Measurements from ENCODE around the gene GPD1L. TPM values are rescaled to one million over a fixed set of nuclear protein-coding genes. Genes with fewer than 3 reads are reported as not detected.
"Not testable (repeated sequence)": the region's sequence is repeated elsewhere in the genome, so short reads cannot be mapped to it uniquely, and the experiment has no call there.

GPD1L gene
- total RNA-seq, 1 experiment from 2014 or later: 12.1 TPM

DNA sequence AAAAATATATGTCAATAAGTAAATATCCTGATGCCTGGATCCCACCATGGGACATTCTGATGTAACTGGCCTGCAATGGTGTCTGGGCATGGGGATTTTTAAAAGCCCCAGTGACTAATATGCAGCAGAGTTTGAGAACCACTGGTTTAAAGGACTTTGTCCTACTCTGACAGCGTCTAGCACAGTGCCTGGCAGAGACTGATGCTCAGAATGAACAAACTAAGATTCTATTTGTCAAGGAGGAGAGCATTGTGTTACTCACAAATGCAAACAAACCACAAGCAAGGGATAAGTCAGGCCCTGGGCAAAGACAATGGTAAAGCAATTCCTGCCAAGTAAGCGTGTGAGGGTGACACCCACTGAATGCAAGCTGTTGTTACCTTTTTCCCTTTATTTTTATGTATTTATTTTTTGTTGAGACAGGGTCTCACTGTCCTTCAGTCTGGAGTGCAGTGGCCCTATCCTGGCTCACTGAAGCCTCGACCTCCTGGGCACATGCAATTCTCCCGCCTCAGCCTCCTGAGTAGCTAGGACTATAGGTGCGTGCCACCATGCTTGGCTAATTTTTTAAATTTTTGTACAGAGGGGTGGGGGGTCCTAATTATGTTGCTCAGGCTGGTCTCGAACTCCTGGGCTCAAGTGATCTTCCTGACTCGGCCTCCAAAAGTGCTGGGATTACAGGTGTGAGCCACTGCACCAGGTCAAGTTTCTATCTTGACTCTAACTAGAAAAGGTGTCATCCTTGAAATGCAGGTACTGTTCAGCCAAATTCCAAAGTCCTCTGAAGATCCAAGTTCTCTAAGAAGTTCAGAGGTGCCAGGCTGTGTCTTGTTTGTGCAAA lies 909 bp upstream of the GPD1L start:
- peak; percentile 34 for DNase-seq (ENCODE audit: extremely low read depth, low read depth)

DNA sequence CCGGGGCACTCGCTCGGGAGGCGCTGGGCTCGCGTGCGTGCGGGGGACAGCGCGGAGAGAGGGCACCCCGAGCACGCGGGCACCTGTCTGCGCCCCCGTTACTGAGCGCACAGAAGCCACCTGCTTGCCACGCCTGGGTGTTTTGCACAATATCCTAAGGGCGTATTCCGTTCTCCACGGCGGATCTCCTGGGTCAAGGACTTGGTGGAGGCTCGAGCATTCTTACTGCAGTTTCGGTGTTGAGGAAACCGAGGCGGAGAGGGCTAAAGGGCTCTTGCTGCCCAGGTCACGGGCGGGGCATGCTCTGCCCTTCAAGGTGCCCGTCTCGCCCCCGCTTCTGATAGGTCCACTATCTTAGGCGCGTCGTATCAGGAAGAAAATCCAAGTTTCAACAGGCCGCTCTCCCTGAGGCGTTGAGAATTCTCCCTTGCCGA lies 526 bp downstream of the GPD1L start:
- no peak for DNase-seq (ENCODE audit: extremely low read depth, low read depth)

GRCh38 chr3:32108224-32108623 lies 1.8 kb downstream of the GPD1L start:
- not testable (repeated sequence) for DNase-seq (ENCODE audit: extremely low read depth, low read depth)

GRCh38 chr3:32109256-32109655 lies 2.8 kb downstream of the GPD1L start:
- DNase-seq (ENCODE audit: extremely low read depth, low read depth): no peak

DNA sequence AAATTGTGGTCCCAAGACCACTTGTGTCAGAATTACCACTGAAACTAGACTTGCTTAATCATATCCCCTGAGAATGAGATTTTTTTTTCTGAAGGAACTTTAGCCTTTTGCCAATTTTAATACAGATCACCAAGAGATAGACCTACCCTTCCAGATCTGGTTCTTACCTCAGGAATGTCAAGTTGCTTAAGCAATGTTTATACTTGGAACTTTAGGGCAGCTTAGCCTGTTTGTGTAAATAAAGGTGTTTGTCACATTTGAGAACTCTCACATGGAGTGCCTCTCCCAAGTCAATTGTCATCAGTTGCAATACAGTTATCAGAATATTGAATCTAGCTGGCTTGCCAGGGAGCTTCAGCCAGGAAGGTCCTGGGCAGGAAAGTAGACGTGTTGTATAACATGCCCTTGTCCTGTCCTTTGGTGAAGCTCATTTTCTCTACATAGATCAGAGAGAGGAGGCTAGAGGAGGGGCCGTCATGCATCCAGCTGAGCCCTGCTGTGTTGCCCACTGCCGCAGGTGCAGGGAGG lies 3.9 kb downstream of the GPD1L start:
- no peak for DNase-seq (ENCODE audit: extremely low read depth, low read depth)

- DNase-seq (ENCODE audit: extremely low read depth, low read depth): no peak
Observed at GRCh38 chr3:32111560-32111959, 5.1 kb downstream of the GPD1L start.

DNA sequence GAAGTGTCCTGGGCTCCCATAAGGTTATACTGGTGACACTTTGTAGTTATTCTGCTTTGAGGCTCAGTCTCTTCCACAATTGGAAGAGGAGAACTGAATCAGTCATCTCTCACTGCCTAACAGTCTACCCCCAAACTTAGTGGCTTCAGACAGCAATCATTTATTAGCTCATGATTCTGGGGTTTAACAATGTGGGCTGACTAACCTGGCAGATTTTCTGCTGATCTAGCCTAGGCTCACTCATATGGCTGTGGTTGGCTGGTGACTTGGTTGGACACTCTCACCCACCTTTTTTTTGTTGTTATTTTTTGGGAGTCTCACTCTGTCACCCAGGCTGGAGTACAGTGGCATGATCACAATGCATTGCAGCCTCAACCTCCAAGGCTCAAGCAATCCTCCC lies 7.1 kb downstream of the GPD1L start:
- DNase-seq (ENCODE audit: extremely low read depth, low read depth): no peak

GRCh38 chr3:32113981-32114545 lies 7.6 kb downstream of the GPD1L start:
- no peak for DNase-seq (ENCODE audit: extremely low read depth, low read depth)

- DNase-seq (ENCODE audit: extremely low read depth, low read depth): not testable (repeated sequence)
Observed at GRCh38 chr3:32114546-32115386, 8.3 kb downstream of the GPD1L start.

DNA sequence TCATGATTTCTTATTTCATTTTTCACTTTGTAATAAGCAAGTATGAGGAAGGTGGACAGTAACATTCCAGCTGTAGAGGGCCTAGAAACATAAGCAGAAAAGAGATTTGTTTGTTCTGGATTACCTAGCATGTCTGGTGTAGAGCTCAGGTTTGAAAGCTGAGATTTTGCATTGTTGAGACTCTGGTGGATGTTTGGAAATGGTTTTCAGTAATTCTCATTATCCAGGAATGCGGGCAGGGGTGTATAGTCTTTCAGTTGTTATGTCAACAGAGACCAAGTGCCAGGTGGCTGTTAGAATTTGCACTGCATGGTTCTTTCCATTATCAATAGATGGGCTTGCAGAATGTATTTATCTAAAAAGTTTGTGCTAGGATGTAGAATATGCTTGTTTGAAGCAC lies 10.9 kb downstream of the GPD1L start:
- DNase-seq (ENCODE audit: extremely low read depth, low read depth): no peak

DNA sequence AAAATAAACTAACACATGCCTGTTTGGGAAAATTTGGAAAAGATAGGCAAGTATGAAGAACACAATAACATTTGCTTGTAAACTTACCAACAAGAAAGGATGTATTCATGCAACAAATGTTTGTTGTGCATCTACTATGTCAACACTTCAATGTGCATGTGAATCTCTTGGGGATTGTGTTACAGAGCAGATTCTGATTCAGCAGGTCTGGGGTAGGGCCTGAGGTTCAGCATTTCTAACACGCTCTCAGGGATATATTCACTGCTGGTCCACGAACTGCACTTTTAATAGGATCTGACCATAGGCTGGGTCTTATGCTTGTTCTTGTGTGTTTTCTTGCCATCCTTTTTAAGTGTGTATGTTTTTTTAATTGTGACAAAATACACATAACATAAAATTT lies 11.8 kb downstream of the GPD1L start:
- DNase-seq (ENCODE audit: extremely low read depth, low read depth): no peak

GRCh38 chr3:32120471-32120870 lies 14.1 kb downstream of the GPD1L start:
- DNase-seq (ENCODE audit: extremely low read depth, low read depth): no peak

DNA sequence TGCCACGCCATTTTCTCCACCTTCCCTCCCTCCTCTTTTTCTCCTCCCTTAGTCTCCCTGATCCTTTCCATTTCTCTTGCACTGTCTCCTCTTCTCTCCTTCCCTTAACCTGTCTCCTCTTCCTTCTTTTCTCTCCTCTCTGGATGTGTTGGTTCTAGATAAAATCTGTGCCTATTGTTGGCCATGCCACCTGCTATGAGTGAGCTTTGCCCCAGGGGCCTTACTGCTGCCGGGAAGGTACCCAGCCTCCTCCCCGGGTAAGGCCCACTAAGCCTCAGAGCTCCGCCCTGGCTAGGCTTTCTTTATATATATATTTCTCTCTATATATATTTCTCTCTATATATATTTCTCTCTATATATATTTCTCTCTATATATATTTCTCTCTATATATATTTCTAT lies 14.7 kb downstream of the GPD1L start:
- DNase-seq (ENCODE audit: extremely low read depth, low read depth): no peak

- DNase-seq (ENCODE audit: extremely low read depth, low read depth): no peak
Observed at GRCh38 chr3:32123620-32124019, 17.2 kb downstream of the GPD1L start.

GRCh38 chr3:32125012-32125411 lies 18.6 kb downstream of the GPD1L start:
- DNase-seq (ENCODE audit: extremely low read depth, low read depth): no peak

DNA sequence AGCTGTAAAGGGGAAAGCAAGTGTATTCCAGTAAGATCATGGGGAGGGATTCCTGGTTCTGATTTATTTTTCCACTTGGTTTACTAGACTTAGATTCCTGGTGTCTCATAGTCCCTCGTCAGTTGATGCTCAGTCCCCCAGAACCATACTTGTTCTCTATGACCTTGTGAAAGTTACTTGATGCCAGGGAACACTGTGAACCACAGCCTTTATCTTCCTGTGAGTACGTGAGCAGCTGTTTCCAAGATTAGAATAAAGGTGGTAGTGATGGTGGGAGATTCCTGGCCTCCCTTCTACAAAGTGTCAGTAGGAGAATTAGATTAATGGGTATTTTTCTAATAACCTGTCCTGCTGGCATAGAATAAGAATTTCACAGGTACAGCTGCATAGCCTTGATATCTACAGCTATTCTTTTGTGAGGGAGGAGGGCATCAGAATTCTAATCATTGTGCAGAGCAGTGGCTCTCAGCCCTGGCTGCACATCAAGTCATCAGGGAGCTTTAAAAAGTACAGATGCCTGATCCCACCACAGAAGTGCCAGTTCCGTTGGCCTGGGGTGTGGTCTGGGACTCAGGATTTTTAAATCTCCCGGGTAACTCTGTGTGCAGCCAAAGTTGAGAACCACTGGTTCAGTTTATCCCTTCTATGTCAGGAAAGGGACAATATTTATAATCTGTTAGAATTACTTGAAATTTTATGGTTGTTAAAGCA lies 20.0 kb downstream of the GPD1L start:
- no peak for DNase-seq (ENCODE audit: extremely low read depth, low read depth)

GRCh38 chr3:32127219-32127826 lies 20.9 kb downstream of the GPD1L start:
- DNase-seq (ENCODE audit: extremely low read depth, low read depth): no peak

GRCh38 chr3:32128936-32129335 lies 22.5 kb downstream of the GPD1L start:
- no peak for DNase-seq (ENCODE audit: extremely low read depth, low read depth)

- no peak for DNase-seq (ENCODE audit: extremely low read depth, low read depth)
Observed at GRCh38 chr3:32129832-32130231, 23.4 kb downstream of the GPD1L start.

GRCh38 chr3:32132121-32132520 lies 25.7 kb downstream of the GPD1L start:
- DNase-seq (ENCODE audit: extremely low read depth, low read depth): no peak
